Measurements from ENCODE around the gene BTBD9.

- no peak for TF ChIP-seq SUZ12 (IDR thresholded peaks at IDR 0.05; ENCODE audit: extremely low read depth, insufficient read depth, insufficient read length)
- no peak for TF ChIP-seq YY1 (IDR thresholded peaks at IDR 0.05; ENCODE audit: insufficient read depth, insufficient read length)
Measured at GRCh38 chr6:38658418-38659167, 18.9 kb upstream of the BTBD9 start.

All from NT2/D1 (cell line).